ENCODE data around the gene FAM174C. TPM values are rescaled to one million over a fixed set of nuclear protein-coding genes. Genes with fewer than 3 reads are reported as not detected.

Gene FAM174C
- polyA plus RNA-seq, 1 experiment, result 16.6 TPM

- peaks cover 30% of the 10 kb centered on the region for H3K27me3 ChIP-seq (ENCODE audit: control insufficient read depth, insufficient read depth, low read length)
- TF ChIP-seq CTCF (IDR thresholded peaks at IDR 0.05; ENCODE audit: low read depth, low read length), result no peak
- ChIA-PET CTCF (interaction anchor here (1.2 kb wide), 1 partner anchor 90 kb away, joined by 5 read pairs; no protein-coding TSS in a partner anchor), POLR2A (no interaction called here)
- no peak overlapping the region for H3K4me3 ChIP-seq (ENCODE audit: low read depth, low read length)
- no peak overlapping the region for H3K27ac ChIP-seq (ENCODE audit: low read depth, low read length)
- no peaks in the 10 kb centered on the region; the same call in 1 of the 2 replicates for H3K9me3 ChIP-seq (ENCODE audit: control insufficient read depth, insufficient read depth, low read length)
- peak; percentile 16 for DNase-seq (ENCODE audit: low read depth, low spot score)
Measured at GRCh38 chr19:1312767-1313694, 37.7 kb downstream of the FAM174C start.

- POLR2A ChIA-PET, result no interaction called here
- DNase-seq (ENCODE audit: low read depth, low spot score), result no peak
- H3K9me3 ChIP-seq (ENCODE audit: control insufficient read depth, insufficient read depth, low read length), result no peaks in the 10 kb centered on the region; the same call in 1 of the 2 replicates
- CTCF ChIA-PET, result interaction anchor here (1.2 kb wide), 1 partner anchor 89 kb away, joined by 5 read pairs; no protein-coding TSS in a partner anchor
- no peak overlapping the region for H3K4me3 ChIP-seq (ENCODE audit: low read depth, low read length)
- peaks cover 35% of the 10 kb centered on the region for H3K27me3 ChIP-seq (ENCODE audit: control insufficient read depth, insufficient read depth, low read length)
- no peak overlapping the region for H3K27ac ChIP-seq (ENCODE audit: low read depth, low read length)
- no peak for TF ChIP-seq CTCF (IDR thresholded peaks at IDR 0.05; ENCODE audit: low read depth, low read length)
Measured at GRCh38 chr19:1313695-1314613, 38.6 kb downstream of the FAM174C start.

- Histone ChIP-seq H3K27me3 (ENCODE audit: control insufficient read depth, insufficient read depth, low read length) (peaks cover 31% of the 10 kb centered on the region), H3K4me3 (ENCODE audit: low read depth, low read length) (no peak overlapping the region), H3K9me3 (ENCODE audit: control insufficient read depth, insufficient read depth, low read length) (no peaks in the 10 kb centered on the region; the same call in 1 of the 2 replicates), H3K27ac (ENCODE audit: low read depth, low read length) (no peak overlapping the region)
- TF ChIP-seq CTCF (IDR thresholded peaks at IDR 0.05; ENCODE audit: low read depth, low read length), result peak; percentile 59
- DNase-seq (ENCODE audit: low read depth, low spot score), result no peak
- ChIA-PET POLR2A (no interaction called here), CTCF (interaction anchor here (0.5 to 1.9 kb wide), 5 partner anchors 9 to 181 kb away, joined by 3 to 8 read pairs (median 3); no protein-coding TSS in a partner anchor)
Measured at GRCh38 chr19:1315470-1316166, 40.3 kb downstream of the FAM174C start.

GRCh38 chr19:1316466-1316865 lies 41.1 kb downstream of the FAM174C start:
- Histone ChIP-seq H3K27me3 (ENCODE audit: control insufficient read depth, insufficient read depth, low read length) (peaks cover 31% of the 10 kb centered on the region), H3K9me3 (ENCODE audit: control insufficient read depth, insufficient read depth, low read length) (no peaks in the 10 kb centered on the region; the same call in 1 of the 2 replicates), H3K4me3 (ENCODE audit: low read depth, low read length) (no peak overlapping the region), H3K27ac (ENCODE audit: low read depth, low read length) (no peak overlapping the region)
- POLR2A ChIA-PET, result no interaction called here
- TF ChIP-seq CTCF (IDR thresholded peaks at IDR 0.05; ENCODE audit: low read depth, low read length), result no peak
- no peak for DNase-seq (ENCODE audit: low read depth, low spot score)
- CTCF ChIA-PET, result interaction anchor here (1.9 kb wide), 1 partner anchor 27 kb away, joined by 8 read pairs; no protein-coding TSS in a partner anchor
